SK-N-SH (cell line): ENCODE results near the gene IZUMO1.

Source experiments
- NFIC ChIP-seq: IDR thresholded peaks from 2 replicates; pipeline ENCODE4 v1.4.0; 2012; ENCODE audit warnings: borderline replicate concordance
- RFX5 ChIP-seq: IDR thresholded peaks from 2 replicates; pipeline ENCODE4 v1.6.1; 2012; ENCODE audit warnings: mild to moderate bottlenecking, improper control_type of control experiment, low read length
- SMC3 ChIP-seq: IDR thresholded peaks from 2 replicates; pipeline ENCODE4 v1.6.1; 2012; ENCODE audit warnings: low read depth, low read length, improper control_type of control experiment

- no peak; the same call in 1 of the 2 replicates for TF ChIP-seq SMC3
- TF ChIP-seq RFX5, result no peak
- TF ChIP-seq NFIC, result no peak
Observed at GRCh38 chr19:48716562-48717291, 30.0 kb downstream of the IZUMO1 start.
